HG03175 (cell line): ENCODE measurements around the gene CCDC85C.

Source experiments
- ATAC-seq: cut with Tn5 transposase; IDR thresholded peaks from one replicate; pipeline ENCODE4 v1.9.1; 2021; ENCODE audit warnings: mild to moderate bottlenecking, moderate library complexity; ENCODE audit not compliant: unreplicated experiment

Gene CCDC85C

GRCh38 chr14:99524804-99525698 lies 79.0 kb downstream of the CCDC85C start:
- no peak for ATAC-seq

- no peak for ATAC-seq
Observed at GRCh38 chr14:99524091-99524661, 79.8 kb downstream of the CCDC85C start.

GRCh38 chr14:99523704-99524055 lies 80.3 kb downstream of the CCDC85C start:
- ATAC-seq = no peak

- no peak for ATAC-seq
Observed at GRCh38 chr14:99522934-99523703, 80.9 kb downstream of the CCDC85C start.

GRCh38 chr14:99522457-99522891 lies 81.5 kb downstream of the CCDC85C start:
- ATAC-seq = no peak

- ATAC-seq = no peak
Observed at GRCh38 chr14:99522025-99522401, 82.0 kb downstream of the CCDC85C start.

GRCh38 chr14:99521176-99522024 lies 82.6 kb downstream of the CCDC85C start:
- ATAC-seq = no peak

GRCh38 chr14:99520571-99521081 lies 83.4 kb downstream of the CCDC85C start:
- no peak for ATAC-seq

GRCh38 chr14:99519931-99520421 lies 84.0 kb downstream of the CCDC85C start:
- no peak for ATAC-seq

GRCh38 chr14:99519347-99519881 lies 84.6 kb downstream of the CCDC85C start:
- no peak for ATAC-seq

GRCh38 chr14:99518441-99519346 lies 85.3 kb downstream of the CCDC85C start:
- peak; percentile 73 for ATAC-seq

- no peak for ATAC-seq
Observed at GRCh38 chr14:99517643-99518381, 86.2 kb downstream of the CCDC85C start.

- no peak for ATAC-seq
Observed at GRCh38 chr14:99516871-99517642, 87.0 kb downstream of the CCDC85C start.

- no peak for ATAC-seq
Observed at GRCh38 chr14:99516156-99516870, 87.7 kb downstream of the CCDC85C start.

GRCh38 chr14:99515301-99516155 lies 88.5 kb downstream of the CCDC85C start:
- no peak for ATAC-seq
